Memory B cell (primary cell): ENCODE measurements around the gene LMAN2.
A peak's percentile ranks its signal among the peaks of the same experiment; 100 is the strongest.
"Not testable (repeated sequence)": the region's sequence is repeated elsewhere in the genome, so short reads cannot be mapped to it uniquely, and the experiment has no call there.

Source experiments
- ATAC-seq: fragments of 150-1000 bp; cut with Tn5 transposase; 2 replicates; pipeline ENCODE4 v1.10.0; 2021; ENCODE audit warnings: low read depth, mild to moderate bottlenecking, moderate library complexity
- DNase-seq, 2 donors: peaks; one replicate each; pipeline ENCODE4 v3.0.0; 2022; ENCODE audit warnings: low spot score in 2 of 2
- H3K27ac Mint-ChIP-seq: one replicate; pipeline ENCODE4 v1.8.0; 2022; ENCODE audit warnings: mild to moderate bottlenecking, moderate library complexity, mixed read lengths
- H3K27me3 Mint-ChIP-seq: one replicate; pipeline ENCODE4 v1.8.0; 2022; ENCODE audit warnings: mixed read lengths
- H3K36me3 Mint-ChIP-seq: one replicate; pipeline ENCODE4 v1.8.0; 2022; ENCODE audit warnings: mild to moderate bottlenecking, mixed read lengths
- H3K4me1 Mint-ChIP-seq: one replicate; pipeline ENCODE4 v1.8.0; 2022; ENCODE audit warnings: mixed read lengths
- H3K4me3 Mint-ChIP-seq: one replicate; pipeline ENCODE4 v1.8.0; 2022; ENCODE audit warnings: mild to moderate bottlenecking, moderate library complexity, mixed read lengths
- H3K9me3 Mint-ChIP-seq: one replicate; pipeline ENCODE4 v1.8.0; 2022; ENCODE audit warnings: mixed read lengths

LMAN2 gene

GRCh38 chr5:177354711-177355110 lies 3.2 kb upstream of the LMAN2 start:
- no peak for ATAC-seq
- Mint-ChIP-seq H3K4me3 (no peak overlapping the region), H3K4me1 (peaks cover 48% of the 10 kb centered on the region)

GRCh38 chr5:177354256-177354655 lies 2.8 kb upstream of the LMAN2 start:
- no peak for DNase-seq
- H3K4me3 Mint-ChIP-seq: no peak overlapping the region
- no peaks in the 10 kb centered on the region for H3K27me3 Mint-ChIP-seq
- peaks cover 46% of the 10 kb centered on the region for H3K4me1 Mint-ChIP-seq
- no peak for ATAC-seq
- peaks cover 2% of the 10 kb centered on the region for H3K9me3 Mint-ChIP-seq
- H3K36me3 Mint-ChIP-seq: peaks cover 7% of the 10 kb centered on the region
- H3K27ac Mint-ChIP-seq: peak overlapping the region; percentile 46

More at GRCh38 chr5:177354711-177355110, 3.2 kb upstream of the LMAN2 start:
- DNase-seq: no peak
- Mint-ChIP-seq H3K9me3 (peaks cover 2% of the 10 kb centered on the region), H3K36me3 (peaks cover 5% of the 10 kb centered on the region), H3K27me3 (no peaks in the 10 kb centered on the region), H3K27ac (peak overlapping the region; percentile 46)

GRCh38 chr5:177353093-177353492 lies 1.6 kb upstream of the LMAN2 start:
- Mint-ChIP-seq H3K36me3 (peaks cover 8% of the 10 kb centered on the region), H3K27me3 (no peaks in the 10 kb centered on the region), H3K4me3 (peak overlapping the region; percentile 29), H3K9me3 (peaks cover 2% of the 10 kb centered on the region), H3K27ac (no peak overlapping the region), H3K4me1 (peaks cover 41% of the 10 kb centered on the region)
- DNase-seq: no peak
- ATAC-seq: no peak

GRCh38 chr5:177350776-177351391 lies 584 bp downstream of the LMAN2 start:
- Mint-ChIP-seq H3K27ac (peak overlapping the region; percentile 97), H3K4me3 (peak overlapping the region; percentile 98), H3K4me1 (peaks cover 26% of the 10 kb centered on the region), H3K9me3 (peaks cover 2% of the 10 kb centered on the region), H3K27me3 (no peaks in the 10 kb centered on the region), H3K36me3 (peaks cover 10% of the 10 kb centered on the region)
- ATAC-seq (no peak), DNase-seq (no peak)

GRCh38 chr5:177349762-177350161 lies 1.7 kb downstream of the LMAN2 start:
- DNase-seq (no peak), ATAC-seq (no peak)
- Mint-ChIP-seq H3K4me3 (peak overlapping the region; percentile 98), H3K9me3 (peaks cover 2% of the 10 kb centered on the region), H3K4me1 (peaks cover 22% of the 10 kb centered on the region), H3K36me3 (peaks cover 11% of the 10 kb centered on the region), H3K27ac (peak overlapping the region; percentile 40), H3K27me3 (no peaks in the 10 kb centered on the region)

GRCh38 chr5:177349362-177349647 lies 2.2 kb downstream of the LMAN2 start:
- Mint-ChIP-seq H3K4me3 (peak overlapping the region; percentile 48), H3K9me3 (no peaks in the 10 kb centered on the region), H3K27ac (no peak overlapping the region), H3K4me1 (peaks cover 17% of the 10 kb centered on the region), H3K27me3 (no peaks in the 10 kb centered on the region), H3K36me3 (peaks cover 12% of the 10 kb centered on the region)
- DNase-seq: no peak
- no peak for ATAC-seq

- no peak for ATAC-seq
- no peaks in the 10 kb centered on the region for H3K9me3 Mint-ChIP-seq
- peaks cover 14% of the 10 kb centered on the region for H3K36me3 Mint-ChIP-seq
- H3K27me3 Mint-ChIP-seq: no peaks in the 10 kb centered on the region
- DNase-seq: no peak
- no peak overlapping the region for H3K27ac Mint-ChIP-seq
- peaks cover 20% of the 10 kb centered on the region for H3K4me1 Mint-ChIP-seq
- H3K4me3 Mint-ChIP-seq: no peak overlapping the region
Observed at GRCh38 chr5:177347699-177348098, 3.8 kb downstream of the LMAN2 start.

GRCh38 chr5:177346820-177347219 lies 4.6 kb downstream of the LMAN2 start:
- peaks cover 15% of the 10 kb centered on the region for H3K36me3 Mint-ChIP-seq
- ATAC-seq (no peak), DNase-seq (no peak)
- no peaks in the 10 kb centered on the region for H3K9me3 Mint-ChIP-seq
- no peaks in the 10 kb centered on the region for H3K27me3 Mint-ChIP-seq
- no peak overlapping the region for H3K27ac Mint-ChIP-seq
- no peak overlapping the region for H3K4me3 Mint-ChIP-seq
- peaks cover 20% of the 10 kb centered on the region for H3K4me1 Mint-ChIP-seq

- no peak overlapping the region for H3K4me3 Mint-ChIP-seq
- H3K9me3 Mint-ChIP-seq: no peaks in the 10 kb centered on the region
- no peak for DNase-seq
- H3K27ac Mint-ChIP-seq: no peak overlapping the region
- ATAC-seq: no peak
- peaks cover 15% of the 10 kb centered on the region for H3K4me1 Mint-ChIP-seq
- no peaks in the 10 kb centered on the region for H3K27me3 Mint-ChIP-seq
- H3K36me3 Mint-ChIP-seq: peaks cover 17% of the 10 kb centered on the region
Observed at GRCh38 chr5:177344891-177345290, 6.6 kb downstream of the LMAN2 start.

GRCh38 chr5:177343777-177344176 lies 7.7 kb downstream of the LMAN2 start:
- ATAC-seq (no peak), DNase-seq (no peak)
- peaks cover 13% of the 10 kb centered on the region for H3K4me1 Mint-ChIP-seq
- H3K9me3 Mint-ChIP-seq: no peaks in the 10 kb centered on the region
- peaks cover 17% of the 10 kb centered on the region for H3K36me3 Mint-ChIP-seq
- H3K27me3 Mint-ChIP-seq: no peaks in the 10 kb centered on the region
- H3K27ac Mint-ChIP-seq: no peak overlapping the region
- no peak overlapping the region for H3K4me3 Mint-ChIP-seq

- peaks cover 13% of the 10 kb centered on the region for H3K4me1 Mint-ChIP-seq
- not testable (repeated sequence) for ATAC-seq, H3K9me3 Mint-ChIP-seq, H3K27ac Mint-ChIP-seq, DNase-seq, H3K27me3 Mint-ChIP-seq, H3K4me3 Mint-ChIP-seq
- peaks cover 17% of the 10 kb centered on the region for H3K36me3 Mint-ChIP-seq
Observed at GRCh38 chr5:177343000-177343399, 8.5 kb downstream of the LMAN2 start.

- Mint-ChIP-seq H3K27me3 (no peaks in the 10 kb centered on the region), H3K4me3 (no peak overlapping the region), H3K36me3 (peaks cover 26% of the 10 kb centered on the region), H3K27ac (no peak overlapping the region), H3K4me1 (peaks cover 13% of the 10 kb centered on the region), H3K9me3 (no peaks in the 10 kb centered on the region)
- ATAC-seq: no peak
- DNase-seq: no peak
Observed at GRCh38 chr5:177339107-177339638, 12.3 kb downstream of the LMAN2 start.

GRCh38 chr5:177338251-177339106 lies 13.0 kb downstream of the LMAN2 start:
- peaks cover 29% of the 10 kb centered on the region for H3K36me3 Mint-ChIP-seq
- peaks cover 11% of the 10 kb centered on the region for H3K4me1 Mint-ChIP-seq
- H3K4me3 Mint-ChIP-seq: no peak overlapping the region
- H3K27me3 Mint-ChIP-seq: no peaks in the 10 kb centered on the region
- no peak overlapping the region for H3K27ac Mint-ChIP-seq
- DNase-seq (no peak), ATAC-seq (no peak)
- H3K9me3 Mint-ChIP-seq: no peaks in the 10 kb centered on the region

- no peak overlapping the region for H3K4me3 Mint-ChIP-seq
- H3K9me3 Mint-ChIP-seq: no peaks in the 10 kb centered on the region
- H3K36me3 Mint-ChIP-seq: peaks cover 33% of the 10 kb centered on the region
- no peak for ATAC-seq
- H3K4me1 Mint-ChIP-seq: peaks cover 8% of the 10 kb centered on the region
- no peak for DNase-seq
- peak overlapping the region; percentile 64 for H3K27ac Mint-ChIP-seq
- no peaks in the 10 kb centered on the region for H3K27me3 Mint-ChIP-seq
Observed at GRCh38 chr5:177336603-177337494, 14.6 kb downstream of the LMAN2 start.
